HG02571 (cell line): ENCODE measurements around the gene AIFM1.
A peak's percentile ranks its signal among the peaks of the same experiment; 100 is the strongest.

Experiments
- ATAC-seq: cut with Tn5 transposase; IDR thresholded peaks from one replicate; pipeline ENCODE4 v1.9.1; 2021; ENCODE audit warnings: mild to moderate bottlenecking, moderate library complexity; ENCODE audit not compliant: unreplicated experiment

Gene AIFM1

DNA sequence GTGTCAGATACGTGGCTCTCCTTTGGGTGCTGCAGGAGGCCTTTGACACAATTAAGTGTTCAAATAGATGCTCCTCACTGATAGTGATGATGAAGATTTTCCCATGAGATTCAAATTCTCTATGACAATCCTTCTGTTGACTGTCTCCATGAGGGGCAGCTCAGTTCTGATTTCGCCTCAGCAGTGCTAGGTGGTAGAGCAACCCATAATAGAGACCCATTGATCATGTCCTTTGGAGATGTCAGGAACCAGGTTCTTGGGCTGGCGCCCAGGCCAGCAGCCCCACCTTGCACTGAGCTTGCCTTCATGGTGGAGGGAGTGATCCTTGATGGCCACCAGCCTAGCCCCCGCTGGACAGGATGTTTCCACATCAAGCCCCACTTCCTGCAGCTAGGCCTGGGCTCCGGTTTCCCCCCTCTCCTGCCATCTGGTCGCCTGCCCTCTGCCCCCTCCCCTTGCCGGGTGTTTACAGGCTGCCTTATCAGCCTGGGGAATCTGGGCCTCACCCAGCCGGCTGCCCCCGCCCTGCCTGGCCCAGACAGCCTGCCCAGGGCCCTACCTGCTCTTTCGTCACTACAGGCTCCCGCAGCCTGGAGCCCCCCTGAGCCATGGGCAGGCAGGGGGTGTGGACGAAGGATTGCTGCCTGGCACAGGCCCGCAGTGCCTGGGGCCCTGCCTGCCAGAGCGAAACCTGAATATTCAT is 68.0 kb downstream of the AIFM1 start:
- no peak for ATAC-seq

DNA sequence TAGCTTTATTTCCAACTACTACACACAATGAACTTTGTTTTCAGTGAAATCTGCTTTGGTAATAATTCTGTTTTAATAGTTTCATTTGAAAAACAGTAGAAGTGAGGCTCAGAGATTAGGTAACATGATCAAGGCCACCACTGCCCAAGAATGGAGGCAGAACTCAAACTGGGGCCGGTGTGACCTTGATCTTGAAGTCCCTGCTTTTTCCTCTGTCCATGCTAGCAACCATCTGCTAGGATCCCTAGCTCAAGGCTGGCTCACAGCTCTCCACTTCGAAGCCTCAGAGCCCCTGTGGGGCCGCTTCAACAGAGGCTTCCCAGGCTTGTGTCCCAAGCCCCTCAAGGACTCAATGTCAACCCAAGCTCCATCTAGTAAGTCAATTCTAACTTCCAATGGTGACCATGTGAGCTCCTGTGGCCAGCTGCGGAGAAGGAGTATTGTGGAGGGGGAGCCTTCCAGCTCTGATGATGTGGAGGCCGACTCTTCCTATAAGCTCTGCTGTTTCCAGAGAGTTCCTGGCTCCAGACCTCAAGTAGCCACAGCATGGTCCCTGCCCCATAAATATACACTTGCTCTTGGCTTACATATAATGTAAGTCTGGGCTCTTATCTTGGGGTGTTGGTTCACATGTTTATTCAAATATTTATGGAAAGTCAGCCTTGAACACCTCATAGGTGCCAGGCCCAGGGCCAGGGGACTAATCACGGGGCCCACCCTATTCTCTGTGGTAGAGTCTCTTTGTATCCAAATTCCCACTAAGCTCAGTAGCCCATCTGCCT is 70.2 kb downstream of the AIFM1 start:
- no peak for ATAC-seq

DNA sequence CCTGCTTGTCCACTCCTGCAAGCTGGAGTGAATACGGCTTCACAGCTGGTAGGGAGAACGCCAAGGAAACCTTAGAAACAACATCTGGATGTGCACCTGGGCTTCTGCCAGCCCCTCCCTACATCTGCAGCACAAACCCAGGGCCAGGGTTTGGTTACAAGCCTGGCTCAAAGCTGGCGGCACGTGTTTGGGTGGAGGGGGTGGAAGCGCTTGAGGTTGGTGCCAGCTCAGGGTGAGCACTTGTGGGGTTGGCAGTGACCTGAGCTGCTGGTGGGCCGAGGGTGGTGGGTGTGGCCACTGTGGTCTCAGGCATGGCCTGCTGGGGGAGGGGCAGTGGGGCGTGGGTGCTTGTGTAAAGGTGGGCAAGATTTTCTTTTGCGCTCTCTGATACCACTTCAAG is 70.9 kb downstream of the AIFM1 start:
- ATAC-seq = no peak

DNA sequence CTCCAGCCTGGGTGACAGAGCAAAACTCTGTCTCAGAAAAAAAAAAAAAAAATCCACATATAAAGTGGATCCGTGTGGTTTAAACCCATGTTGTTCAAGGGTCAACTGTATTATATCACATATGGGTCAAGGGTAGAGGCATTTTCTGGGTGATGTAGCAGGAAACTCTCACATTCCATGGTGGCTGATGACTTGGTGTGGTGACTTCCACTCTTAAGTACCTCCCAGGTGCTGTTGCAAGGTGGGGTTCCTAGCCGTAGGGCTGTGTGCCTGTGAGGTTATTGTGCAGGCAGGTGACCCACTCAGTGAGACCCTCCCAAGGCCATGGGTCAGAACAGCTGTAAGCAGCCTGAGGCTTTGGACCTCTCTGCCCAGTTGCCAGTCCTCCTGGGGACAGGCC is 72.4 kb downstream of the AIFM1 start:
- no peak for ATAC-seq

DNA sequence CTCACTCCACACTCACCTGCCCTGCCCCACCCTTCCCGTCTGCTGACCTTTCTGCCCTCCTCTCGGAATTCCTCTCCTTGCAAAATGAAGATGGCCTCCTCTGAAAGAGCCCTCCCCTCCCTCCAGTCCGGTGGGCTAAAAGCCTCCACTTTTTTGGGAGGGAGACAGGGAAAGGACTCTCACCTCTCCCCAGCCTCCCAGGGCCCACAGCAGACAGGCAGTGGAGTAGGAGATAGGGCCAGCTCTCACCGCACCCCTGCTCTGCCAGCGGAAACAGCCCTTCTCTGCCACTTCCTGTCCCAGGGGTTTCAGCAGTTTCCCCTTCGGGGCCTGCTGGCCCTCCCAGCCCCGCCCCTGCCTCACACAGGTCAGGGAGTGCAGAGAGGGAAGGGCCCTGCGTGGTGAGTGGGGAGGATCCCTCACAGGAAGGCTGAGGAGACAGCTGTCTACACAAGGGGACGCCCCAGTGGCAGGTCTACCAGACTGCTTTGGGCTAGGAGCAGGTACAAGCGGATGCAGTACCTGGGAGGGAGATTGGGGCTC is 73.6 kb downstream of the AIFM1 start:
- peak; percentile 98 for ATAC-seq

DNA sequence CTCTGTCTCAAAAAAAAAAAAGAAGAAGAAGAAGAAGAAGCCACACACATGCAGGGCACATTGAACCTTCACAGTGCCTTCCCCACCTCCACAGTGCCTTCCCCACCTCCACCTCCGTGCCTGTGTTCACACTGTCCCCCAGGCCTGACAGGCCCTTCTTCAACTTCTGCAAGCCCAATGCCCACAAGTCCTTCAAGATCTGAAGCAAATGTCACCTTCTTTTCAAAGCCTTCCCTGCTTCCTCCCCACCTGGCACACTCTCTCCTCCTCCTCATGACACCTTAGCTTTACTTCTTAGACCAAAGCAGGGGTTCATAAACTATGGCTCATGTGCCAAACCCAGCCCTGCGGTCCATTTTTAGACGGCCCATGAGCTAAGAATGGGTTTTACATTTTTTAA is 75.3 kb downstream of the AIFM1 start:
- ATAC-seq = no peak

DNA sequence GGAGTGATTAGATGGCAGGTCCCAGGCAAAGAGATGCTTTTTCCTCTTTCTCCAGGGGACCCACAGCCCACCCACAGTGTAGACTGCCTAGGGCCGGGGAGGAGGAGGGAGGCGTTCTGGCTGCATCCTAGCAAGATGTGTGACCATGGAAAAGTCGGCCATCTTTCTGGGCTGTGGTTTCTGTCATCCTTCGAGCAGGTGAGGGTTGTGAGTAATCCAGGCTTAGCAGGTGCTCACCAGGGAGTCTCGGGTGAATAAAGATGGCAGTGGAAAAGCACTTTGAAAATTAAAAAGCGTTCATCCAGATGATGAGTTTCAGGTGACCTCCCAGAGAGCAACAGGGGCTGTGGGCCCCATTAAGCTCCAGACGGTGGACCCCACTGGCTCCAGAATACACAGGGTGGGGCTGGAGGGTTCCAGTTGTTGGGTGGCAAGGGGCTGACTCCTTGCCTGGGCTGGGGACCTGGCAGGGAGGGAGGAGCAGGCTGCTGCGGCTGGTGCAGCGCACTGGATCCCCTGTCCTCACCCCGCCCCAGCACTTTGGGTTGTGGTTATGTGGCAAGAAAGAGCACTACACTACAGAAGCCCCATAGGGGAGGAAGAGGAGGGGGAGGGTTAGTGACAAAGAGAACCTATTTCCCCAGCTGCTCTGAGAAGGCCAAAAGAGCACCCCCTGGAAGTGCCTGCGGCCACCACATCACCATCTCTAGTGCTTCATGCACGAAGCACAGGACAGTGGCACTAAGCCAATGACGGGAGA is 79.0 kb downstream of the AIFM1 start:
- peak; percentile 31 for ATAC-seq

DNA sequence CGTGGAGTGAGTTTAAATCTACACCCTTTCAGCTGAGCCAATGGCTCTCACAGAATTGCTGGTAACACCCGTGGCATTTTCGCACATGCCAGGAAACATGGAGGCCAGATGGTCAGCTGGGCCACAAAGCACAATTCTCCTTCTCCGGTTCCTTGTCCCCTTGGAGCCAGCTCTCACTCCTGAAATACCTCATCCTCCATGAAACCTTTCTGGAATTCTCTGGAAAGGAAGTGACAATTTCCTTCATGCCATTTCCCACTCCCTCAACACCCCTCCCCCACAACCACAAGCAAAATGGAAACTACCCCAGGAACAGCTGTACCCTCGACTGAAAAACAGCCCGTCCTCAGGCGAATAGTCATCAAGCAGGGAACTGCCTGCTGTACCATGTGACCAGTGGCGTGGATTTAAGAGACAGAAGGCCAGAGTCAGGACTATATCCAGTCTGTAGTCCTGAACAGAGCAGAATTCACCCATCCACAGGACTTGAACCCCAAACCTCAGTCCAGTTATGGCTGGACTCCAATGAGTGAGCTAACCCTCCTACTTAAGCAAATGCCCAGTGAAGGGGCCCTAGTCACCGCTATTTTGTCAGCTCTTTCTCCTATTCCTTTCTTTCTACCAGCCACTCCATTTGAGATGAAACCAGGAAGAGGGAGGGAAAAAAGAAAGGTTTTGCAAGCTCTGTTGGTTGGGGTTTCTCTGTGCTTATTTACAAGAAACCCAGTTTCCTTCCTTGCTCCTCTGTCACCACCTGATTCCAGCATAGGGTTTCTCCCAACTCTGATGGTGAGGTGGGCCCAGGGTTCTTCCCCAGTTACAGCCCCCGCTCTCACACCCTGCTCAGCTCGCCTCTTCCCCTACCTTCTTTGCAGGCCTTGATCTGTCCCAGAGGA is 79.8 kb downstream of the AIFM1 start:
- ATAC-seq = no peak

DNA sequence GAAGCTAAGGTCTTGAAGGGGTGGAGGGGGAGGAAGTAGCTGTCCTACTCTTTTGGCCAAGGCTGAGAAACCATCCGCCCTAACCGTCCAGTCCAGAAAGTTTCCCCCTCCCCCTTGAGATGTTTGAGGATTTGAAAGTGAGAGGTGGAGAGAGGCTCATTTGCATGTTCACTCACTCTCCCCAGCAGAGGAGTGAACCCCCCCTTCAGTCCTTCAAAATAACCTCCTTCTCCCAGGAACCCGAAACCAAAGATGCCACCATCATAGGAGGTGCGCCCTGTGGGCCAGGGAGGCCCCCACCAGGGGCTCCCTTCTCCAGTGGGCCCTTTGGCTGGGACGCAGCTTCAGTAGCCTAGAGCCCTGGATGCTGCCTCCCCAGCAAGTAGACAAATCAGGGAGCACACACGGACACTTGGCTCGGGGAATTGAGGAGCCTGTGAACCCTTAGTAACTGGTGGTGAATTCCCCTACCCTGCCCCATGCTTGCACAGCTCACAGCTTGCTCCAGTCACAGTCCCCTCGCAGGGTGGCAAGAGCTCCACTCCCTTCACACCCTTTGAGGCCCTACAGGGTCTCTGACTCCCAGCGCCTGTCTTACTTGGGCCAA is 80.9 kb downstream of the AIFM1 start:
- peak; percentile 36 for ATAC-seq

DNA sequence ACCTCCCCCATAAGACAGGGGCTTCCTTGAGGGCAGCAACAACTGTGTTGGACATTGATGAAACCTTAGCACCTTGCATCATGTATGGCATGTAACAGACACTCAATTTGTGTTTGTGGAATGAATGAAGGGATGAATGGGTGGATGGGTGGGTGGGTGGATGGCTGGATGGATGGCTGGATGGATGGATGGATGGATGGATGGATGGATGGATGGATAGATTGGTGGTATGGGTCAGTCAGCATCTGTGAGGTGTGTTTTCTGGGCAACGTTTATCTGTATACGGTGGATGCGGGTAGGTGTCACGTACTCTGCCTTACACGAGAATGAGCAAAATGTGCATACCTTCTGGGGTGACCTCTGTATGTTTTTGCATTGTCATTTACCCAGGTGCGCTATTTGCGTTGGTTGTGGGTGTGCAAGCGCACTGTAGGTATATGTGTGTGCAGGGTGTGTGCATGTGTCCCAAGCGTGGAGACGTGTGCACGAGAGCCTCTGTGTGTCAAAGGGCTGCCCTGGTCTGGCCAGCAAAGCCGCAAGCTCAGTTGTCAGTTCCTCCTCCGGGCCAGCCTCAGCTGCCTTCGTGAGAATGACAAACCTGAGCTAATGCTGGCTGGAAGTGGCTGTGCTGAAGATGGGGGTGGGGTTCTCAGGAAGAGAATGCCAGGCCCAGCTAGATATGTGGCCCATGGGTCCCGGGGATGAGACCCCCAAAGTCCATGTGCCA is 81.8 kb downstream of the AIFM1 start:
- ATAC-seq = peak; percentile 31

DNA sequence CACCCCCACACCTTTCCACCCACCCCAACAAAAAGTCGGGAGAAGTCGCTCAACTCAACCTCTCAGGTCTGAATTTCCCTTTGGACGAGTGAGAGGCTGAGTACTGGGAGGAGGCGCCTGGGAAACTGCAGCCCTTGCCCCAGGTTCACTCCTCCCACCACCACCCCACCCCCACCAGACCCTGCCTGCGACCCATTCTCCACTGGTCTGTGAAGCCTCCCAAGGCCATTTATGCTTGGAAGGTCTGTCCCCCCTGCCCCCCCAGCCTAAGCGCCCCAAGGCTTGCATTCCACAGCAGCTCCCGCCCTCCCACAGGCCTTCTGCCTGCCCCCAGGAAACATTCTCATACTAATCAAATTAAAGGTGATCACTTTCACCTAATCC is 82.5 kb downstream of the AIFM1 start:
- no peak for ATAC-seq

DNA sequence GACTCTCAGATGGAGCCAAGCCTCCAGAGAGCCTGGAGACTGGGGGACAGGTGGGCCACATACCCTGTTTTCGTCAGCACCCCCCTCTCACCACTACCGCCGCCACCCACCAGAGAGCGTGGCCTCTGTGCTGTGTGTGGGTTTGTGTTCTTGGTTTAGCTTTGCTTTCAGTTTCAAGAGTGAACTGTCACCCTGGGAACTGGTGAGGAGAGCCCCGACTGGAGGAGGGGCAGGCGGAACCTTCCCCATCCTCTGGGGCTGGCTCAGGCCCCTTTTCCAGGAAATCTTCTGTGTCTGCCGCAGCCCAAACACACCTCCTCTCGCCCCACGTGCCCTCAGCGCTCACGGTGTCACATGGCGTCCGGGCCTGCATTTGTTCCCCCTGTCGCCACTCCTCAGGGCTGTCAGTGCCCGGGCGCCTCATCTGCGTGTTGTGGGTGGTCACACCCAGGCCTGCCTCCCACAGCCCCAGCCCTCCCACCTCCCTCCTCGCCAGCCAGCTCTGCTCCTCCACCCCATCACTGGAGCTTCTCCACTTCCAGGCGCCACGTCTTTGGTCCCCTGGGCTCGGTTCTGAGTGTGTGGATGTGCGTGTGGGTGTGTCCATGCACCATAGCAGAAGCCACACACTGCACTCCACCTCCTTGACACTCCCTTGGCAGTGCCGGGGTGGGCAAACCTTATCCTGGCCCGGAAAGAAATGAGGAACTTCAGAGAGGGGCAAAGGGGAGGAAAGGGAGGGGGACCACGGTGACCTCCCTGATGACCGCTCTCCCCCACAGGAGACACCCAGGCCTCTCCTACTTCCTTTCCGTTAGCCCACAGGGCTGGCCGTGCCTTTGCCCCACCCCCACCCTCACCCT is 83.2 kb downstream of the AIFM1 start:
- peak; percentile 52 for ATAC-seq

DNA sequence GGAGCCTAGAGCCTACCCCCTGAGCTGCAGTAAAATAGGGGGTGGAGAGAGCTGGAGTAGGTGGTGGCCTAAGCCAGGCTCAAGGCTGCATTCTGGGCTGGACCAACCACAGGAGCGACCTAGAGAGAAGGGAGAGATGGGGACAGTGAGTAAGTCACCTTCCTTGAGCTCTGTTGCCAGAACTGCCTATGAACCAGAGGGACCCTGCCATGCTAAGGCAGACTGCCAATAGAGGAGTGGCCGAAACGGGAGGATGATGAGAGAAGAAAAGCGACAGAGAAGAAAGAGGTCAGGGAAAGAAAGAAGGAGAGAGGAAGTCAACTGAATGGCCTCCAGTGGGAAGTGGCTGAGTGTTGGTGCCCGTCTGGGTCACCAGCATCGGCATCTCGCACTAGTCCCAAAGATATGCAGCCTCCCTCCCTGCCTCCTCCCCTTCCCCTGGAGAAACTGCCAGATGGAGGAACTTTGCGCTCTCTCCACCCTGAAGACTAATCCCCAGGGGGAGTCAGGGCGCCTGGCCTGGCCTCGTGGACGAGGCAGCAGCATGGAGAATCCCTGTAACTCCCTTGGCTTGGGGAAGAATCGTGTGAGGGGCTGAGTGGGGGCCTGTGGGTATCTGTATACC is 84.1 kb downstream of the AIFM1 start:
- no peak for ATAC-seq

DNA sequence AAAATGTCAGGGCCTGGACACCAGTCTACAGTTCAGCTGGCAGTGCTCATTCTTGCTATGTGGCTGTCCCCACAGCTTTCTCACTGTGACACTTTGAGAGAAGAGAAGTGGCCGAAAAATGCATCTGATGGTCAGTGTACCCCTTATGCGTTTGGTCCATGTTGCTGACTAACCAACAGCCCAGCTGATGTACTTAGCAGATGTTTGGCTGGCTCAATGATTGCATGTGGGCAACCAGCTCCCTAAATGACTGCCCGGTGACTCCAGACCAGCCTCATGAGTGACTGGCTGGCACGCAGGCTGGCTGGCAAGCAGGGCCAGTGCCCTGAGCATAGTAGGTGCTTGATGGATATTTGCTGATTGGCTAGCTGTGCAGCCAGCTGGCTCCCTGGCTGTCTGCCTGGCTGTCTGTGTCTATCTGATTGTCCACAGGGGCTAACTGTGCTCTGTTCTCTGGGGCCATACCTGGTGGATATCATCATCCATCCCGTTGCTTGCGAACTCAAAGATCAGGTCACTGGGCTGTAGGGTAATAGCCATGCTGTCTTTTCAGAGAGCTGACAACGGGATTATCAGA is 84.8 kb downstream of the AIFM1 start:
- no peak for ATAC-seq

DNA sequence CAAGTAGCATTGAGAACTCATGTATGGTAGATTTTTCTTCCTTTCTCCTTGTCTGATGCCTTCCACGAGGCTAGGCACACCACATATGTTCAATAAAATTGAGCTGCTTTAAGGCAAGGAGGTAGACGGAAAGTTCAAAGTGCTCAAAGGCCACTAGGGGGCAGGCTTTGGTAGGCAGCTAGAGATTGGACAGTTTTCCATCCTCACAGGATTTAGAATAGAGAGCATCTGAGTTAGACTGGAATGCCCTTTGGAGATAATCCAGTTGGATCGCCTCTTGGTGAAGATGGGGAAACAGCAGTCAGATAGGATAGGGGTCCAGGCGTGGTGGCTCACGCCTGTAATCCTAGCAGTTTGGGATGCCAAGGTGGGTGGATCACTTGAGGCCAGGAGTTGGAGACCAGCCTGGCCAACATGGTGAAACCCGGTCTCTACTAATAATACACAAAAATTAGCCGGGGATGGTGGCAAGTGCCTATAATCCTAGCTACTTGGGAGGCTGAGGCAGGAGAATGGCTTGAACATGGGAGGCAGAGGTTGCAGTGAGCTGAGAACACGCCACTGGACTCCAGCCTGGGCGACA is 85.7 kb downstream of the AIFM1 start:
- ATAC-seq = no peak
